Measurements from ENCODE around the gene CLNK.

The CLNK gene

DNA sequence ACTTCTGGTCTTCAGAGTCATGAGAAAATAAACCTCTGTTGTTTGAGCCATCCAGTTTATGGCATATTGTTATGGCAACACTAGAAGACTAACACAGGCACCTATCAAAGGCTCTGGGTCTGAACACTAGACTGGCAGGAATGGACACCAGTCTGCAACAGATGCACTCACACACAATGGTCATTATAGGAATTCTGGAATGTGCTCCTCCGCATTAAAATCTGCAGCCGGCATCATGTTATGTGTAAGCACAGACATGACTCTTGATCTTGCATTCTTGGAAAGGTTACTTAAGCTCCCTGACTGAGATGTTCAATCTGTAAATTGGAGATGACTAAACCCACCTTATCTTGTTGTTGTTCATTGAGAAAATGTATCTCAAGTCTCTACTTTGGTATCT lies 115.1 kb downstream of the CLNK start:
- FAIRE-seq, result no peak

DNA sequence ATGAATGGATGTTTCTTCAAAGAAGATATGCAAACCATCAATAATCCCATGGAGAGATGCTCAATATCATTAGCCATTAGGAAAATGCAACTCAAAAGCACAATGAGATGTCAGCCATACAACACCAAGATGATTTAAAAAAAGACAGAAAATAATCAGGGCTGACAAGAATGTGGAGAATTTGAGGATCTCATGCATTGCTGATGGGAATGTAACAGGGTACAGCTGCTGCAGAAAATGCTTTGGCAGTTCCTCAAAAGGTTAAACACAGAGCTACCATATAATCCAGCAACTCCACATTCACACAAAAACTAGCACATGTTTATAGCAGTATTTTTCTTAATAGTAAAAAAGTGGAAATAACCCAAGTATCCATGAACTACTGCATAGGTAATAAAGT lies 116.8 kb downstream of the CLNK start:
- FAIRE-seq, result no peak

GRCh38 chr4:10565166-10565780 lies 119.3 kb downstream of the CLNK start:
- FAIRE-seq, result no peak

DNA sequence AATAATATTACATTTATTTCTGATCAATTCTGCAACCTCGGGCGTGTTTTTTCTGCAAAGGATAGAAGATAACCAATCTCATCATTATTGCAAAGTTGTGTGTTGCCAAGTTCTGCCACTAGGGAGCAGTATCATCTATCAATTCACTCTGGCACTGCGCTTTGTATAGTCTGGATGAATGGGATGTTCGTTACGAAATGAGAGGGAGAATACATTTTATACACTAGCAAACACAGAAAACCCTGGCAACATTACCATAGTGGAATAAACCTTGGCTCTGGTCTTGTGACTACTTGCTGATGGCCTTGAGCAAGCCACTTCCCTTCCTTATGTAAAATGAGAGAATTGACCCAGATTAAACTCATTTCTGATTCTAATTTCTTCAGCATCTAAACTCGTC lies 129.9 kb downstream of the CLNK start:
- no peak for FAIRE-seq

- FAIRE-seq, result no peak
Measured at GRCh38 chr4:10554121-10554520, 130.4 kb downstream of the CLNK start.

GRCh38 chr4:10552591-10553280 lies 131.8 kb downstream of the CLNK start:
- FAIRE-seq, result no peak

GRCh38 chr4:10535912-10536311 lies 148.7 kb downstream of the CLNK start:
- FAIRE-seq, result no peak

DNA sequence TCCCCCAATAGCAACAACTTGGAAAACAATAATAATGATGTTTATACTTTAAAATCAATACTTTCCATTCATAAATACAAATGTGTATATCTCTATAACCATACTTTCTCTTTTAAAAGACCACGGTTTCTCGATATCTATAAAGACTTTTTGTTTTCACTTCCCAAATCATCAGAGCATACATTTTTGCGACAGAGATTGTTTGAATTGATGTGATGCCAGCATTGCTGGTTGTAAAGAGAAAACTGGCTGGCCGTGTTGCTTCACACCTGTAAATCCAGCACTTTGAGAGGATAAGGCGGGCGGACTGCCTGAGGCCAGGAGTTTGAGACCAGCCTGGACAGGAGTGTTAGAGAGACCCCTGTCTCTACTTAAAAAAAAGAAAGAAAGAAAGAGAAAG lies 149.7 kb downstream of the CLNK start:
- FAIRE-seq, result no peak

DNA sequence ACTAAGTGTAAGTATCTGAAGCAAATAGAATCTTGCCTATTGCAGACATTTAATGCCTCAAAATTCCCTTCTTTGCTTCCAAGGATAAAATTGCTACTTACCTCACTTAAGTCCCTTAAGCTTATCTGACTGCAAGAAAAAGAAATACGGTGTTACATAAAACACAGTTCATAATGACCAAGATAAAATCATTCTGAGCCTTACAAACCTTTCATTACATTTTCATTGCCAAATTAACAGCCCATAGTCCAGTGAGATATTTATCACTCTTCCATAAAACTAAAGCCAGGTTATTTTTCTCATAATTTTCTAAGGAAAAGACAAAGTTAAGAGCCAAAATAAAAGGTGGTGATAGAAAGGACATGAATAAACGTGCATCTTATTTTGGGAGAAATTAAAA lies 152.4 kb downstream of the CLNK start:
- no peak for FAIRE-seq

DNA sequence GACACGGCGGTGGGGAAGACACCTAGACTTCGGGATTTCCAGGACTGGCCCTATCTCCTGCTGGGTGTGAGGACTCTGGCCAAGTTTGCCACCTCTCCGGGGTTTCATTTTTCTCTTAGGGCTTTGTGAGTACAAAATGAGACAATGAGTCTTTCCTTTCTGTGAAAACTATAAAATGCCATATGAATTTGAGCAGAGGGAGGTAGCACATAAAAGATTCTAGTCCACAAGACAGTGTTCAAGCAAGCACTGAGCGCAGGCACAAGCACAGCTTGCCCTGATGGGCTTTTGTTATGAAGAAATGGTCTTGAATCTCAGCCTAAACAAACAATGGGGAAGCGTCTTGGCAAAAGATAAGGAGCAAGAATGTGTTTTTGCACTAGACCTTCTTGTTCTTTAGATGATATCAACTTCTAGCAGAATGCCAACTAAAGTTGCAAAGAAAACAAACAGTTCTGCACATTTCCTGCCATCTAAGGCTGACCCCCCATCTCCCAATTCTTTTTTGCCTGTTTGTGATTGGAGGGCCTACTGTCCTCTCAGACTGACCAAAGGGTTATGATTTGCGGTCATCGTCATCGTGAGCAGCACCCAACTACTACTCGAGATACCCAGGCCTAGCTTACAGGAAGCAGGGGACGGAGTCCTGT lies 154.3 kb downstream of the CLNK start:
- no peak for FAIRE-seq

GRCh38 chr4:10529291-10530136 lies 155.1 kb downstream of the CLNK start:
- no peak for FAIRE-seq

DNA sequence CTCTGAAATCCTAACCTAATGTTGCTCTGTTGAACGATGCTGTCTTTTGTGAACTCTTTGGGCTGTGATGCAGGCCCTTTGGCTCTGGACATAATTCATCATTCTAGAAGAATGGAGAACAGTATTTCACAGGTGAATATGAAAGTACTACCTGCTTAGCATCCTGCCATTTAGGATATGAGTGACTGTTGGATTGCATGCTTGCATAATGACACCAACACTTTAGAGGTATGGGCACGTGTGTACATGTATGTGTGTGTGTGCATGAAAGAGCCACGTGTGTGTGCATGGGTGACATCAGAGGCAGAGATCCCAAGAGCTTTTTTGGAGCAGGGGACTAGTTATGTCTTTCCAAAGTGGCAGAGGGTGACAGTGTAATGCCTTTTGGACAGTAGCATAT lies 157.1 kb downstream of the CLNK start:
- FAIRE-seq, result no peak

DNA sequence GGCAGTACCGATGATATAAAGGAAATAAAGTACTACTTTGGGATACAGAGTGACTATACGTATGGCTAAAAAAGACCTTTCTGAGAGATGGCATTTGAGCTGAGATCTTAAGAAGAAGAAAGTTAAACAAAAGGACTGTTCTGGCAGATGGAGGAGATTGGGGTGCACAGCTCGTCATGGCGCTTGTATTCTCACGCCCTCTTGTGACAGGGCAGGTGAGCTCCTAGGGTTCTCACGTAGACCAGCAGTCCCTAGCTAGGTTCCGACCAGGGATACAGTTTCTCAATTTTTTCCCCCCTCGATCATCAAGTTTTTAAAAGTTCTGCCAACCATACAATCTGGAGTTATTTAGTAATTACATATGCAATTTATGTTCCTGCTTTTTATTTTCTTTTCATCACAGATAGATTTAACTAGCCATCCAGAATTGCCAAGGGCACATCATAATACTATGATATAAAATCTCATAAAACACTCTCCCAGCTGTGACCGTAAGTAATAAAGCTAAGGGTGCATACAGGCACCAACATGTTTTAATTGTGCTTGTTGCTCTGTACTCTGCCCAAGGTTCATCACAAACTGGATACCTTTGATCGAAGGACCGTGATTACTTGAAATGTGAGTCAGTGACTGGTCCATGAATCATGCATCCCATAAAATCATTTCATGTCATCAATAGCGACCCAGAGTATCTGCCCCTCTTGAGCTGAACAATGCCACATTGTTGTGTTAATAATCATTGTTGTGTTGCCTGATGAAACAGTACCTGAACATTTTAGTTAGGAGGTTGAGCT lies 157.9 kb downstream of the CLNK start:
- no peak for FAIRE-seq

GRCh38 chr4:10524196-10524833 lies 160.3 kb downstream of the CLNK start:
- no peak for FAIRE-seq

- FAIRE-seq, result no peak
Measured at GRCh38 chr4:10521424-10521823, 163.1 kb downstream of the CLNK start.

DNA sequence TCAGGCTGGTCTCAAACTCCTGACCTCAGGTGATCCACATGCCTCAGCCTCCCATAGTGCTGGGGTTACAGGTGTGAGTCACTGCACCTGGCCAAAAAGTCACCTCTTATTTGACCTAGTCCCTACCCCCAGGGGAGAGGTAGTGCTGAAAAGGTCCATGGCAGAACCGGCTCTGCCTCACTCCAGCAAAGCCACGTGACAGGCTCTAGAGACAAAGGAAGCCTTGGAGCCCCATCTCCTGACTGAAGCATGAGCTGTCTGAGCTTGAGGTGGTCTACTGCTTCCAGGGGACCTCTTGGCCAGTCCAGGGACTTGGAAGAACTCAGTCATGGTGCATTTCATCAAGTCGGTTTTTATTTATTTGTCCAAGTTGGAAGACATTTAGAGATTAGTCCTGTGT lies 174.8 kb downstream of the CLNK start:
- FAIRE-seq, result no peak

GRCh38 chr4:10506077-10506476 lies 178.5 kb downstream of the CLNK start:
- no peak for FAIRE-seq

DNA sequence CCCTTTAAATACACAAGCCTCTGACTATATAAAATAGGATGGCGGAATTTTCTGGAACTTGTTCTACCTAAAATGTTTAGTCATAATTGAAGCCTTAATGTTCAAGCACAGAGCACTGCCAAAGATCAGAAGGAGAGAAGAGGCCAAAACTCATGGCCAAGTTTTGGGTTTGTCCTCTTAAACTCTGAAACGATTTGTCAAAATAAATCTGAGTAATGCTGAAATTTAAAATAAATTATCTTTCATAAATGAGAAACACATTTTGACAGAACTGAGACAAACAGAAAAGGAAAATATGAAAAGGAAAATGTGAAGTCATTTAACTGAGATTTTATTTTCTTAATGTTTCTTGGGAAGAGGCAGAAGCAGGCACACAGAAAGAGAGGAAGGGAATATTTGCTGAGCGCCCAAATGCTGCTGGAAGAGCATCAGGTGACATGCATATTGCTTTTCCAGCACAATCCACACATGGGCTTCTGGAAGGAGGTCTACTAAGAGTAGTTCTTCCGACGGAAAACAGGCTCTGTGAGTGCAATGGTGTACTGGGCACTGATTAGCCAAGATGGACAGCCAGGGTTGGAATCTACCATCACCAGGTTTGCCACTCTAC lies 179.9 kb downstream of the CLNK start:
- FAIRE-seq, result no peak

GRCh38 chr4:10502717-10503116 lies 181.9 kb downstream of the CLNK start:
- FAIRE-seq, result no peak

DNA sequence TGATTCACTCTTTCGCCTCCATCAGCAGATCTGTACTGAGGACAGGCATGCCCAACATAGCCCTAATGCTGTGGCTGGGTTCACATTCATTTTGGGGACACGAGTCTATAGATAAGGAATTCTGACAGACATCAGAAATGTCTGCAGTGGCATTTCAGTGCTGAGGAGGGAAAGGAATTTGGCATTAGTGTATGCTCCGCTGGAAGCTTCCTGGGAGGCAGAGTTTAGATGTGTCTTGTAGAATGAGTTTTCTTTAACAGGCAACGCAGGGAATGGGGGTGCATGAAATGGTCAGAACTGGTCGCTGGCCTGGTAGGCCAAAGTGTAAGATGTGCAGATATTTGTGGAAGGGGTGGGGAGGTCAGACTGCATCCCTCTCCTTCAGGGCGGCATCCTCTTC lies 183.8 kb downstream of the CLNK start:
- no peak for FAIRE-seq

- FAIRE-seq, result no peak
Measured at GRCh38 chr4:10496200-10496599, 188.4 kb downstream of the CLNK start.

DNA sequence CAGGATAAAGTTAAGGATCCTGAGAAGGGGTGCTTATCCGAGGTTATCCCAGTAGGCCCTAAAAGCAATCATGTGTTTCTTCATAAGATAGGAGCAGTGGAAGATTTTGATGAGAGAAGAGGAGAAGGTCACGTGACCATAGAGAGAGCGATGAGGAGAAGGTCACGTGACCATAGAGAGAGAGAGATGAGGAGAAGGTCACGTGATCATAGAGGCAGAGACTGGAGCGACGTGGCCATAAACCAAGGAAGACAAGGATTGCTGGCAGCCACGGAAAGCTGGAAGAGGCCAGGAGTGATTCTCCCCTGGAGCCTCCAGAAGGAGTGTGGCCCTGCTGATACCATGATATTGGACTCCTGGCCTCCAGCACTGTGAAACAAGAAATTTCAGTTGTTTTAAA lies 188.9 kb downstream of the CLNK start:
- no peak for FAIRE-seq
